GM12878 (cell line): ENCODE data around the gene METTL23. TPM values are rescaled to one million over a fixed set of nuclear protein-coding genes. Genes with fewer than 3 reads are reported as not detected.
A peak's percentile ranks its signal among the peaks of the same experiment; 100 is the strongest.

ENCODE experiments used
- ATF3 ChIP-seq: IDR thresholded peaks from 2 replicates; pipeline ENCODE4 v1.6.1; 2011; ENCODE audit warnings: low read depth, mild to moderate bottlenecking, low read length, moderate library complexity, borderline replicate concordance; ENCODE audit errors: extremely low read depth
- CBFB ChIP-seq: IDR thresholded peaks from 2 replicates; pipeline ENCODE4 v1.6.1; 2016; ENCODE audit warnings: antibody characterized with exemption, low read depth
- CHD1 ChIP-seq: IDR thresholded peaks from 2 replicates; pipeline ENCODE4 v1.6.1; 2012; ENCODE audit warnings: low read depth, low read length, improper control_type of control experiment
- IRF5 ChIP-seq: fragments of 450-650 bp; IDR thresholded peaks from 2 replicates; pipeline ENCODE4 v1.6.1; 2017; ENCODE audit warnings: borderline replicate concordance
- MEF2A ChIP-seq: IDR thresholded peaks from 2 replicates; pipeline ENCODE4 v1.6.1; 2011; ENCODE audit warnings: low read depth, mild to moderate bottlenecking, low read length, moderate library complexity; ENCODE audit not compliant: insufficient read depth
- NBN ChIP-seq: fragments of 450-650 bp; IDR thresholded peaks from 2 replicates; pipeline ENCODE4 v1.6.1; 2016
- NFYB ChIP-seq: IDR thresholded peaks from 2 replicates; pipeline ENCODE4 v1.6.1; 2011; ENCODE audit warnings: low read depth, mild to moderate bottlenecking, low read length, improper control_type of control experiment, moderate library complexity; ENCODE audit not compliant: insufficient read depth
- NR2C2 ChIP-seq: IDR thresholded peaks from 2 replicates; pipeline ENCODE4 v1.6.1; 2011; ENCODE audit warnings: borderline replicate concordance, low read depth; ENCODE audit not compliant: control insufficient read depth, insufficient read length
- RB1 ChIP-seq: fragments of 450-650 bp; formaldehyde crosslinking; IDR thresholded peaks from 2 replicates; pipeline ENCODE4 v1.6.1; 2017; ENCODE audit warnings: mild to moderate bottlenecking, borderline replicate concordance
- SIN3A ChIP-seq: IDR thresholded peaks from 2 replicates; pipeline ENCODE4 v1.6.1; 2012; ENCODE audit warnings: low read depth, low read length, improper control_type of control experiment
- SIX5 ChIP-seq: IDR thresholded peaks from 2 replicates; pipeline ENCODE4 v1.6.1; 2011; ENCODE audit warnings: mild to moderate bottlenecking, low read depth, low read length, moderate library complexity; ENCODE audit not compliant: severe bottlenecking
- SMAD5 ChIP-seq: IDR thresholded peaks from 2 replicates; pipeline ENCODE4 v1.6.1; 2016; ENCODE audit warnings: antibody characterized with exemption, low read depth
- SMARCA5 ChIP-seq: fragments of 450-650 bp; IDR thresholded peaks from 2 replicates; pipeline ENCODE4 v1.6.1; 2017; ENCODE audit warnings: mild to moderate bottlenecking
- SRF ChIP-seq, 2 experiments: IDR thresholded peaks; 2 replicates each; pipeline ENCODE4 v1.6.1; 2011; ENCODE audit warnings: low read depth in 2 of 2, low read length in 2 of 2, mild to moderate bottlenecking in 1 of 2, moderate library complexity in 1 of 2
- ZBTB40 ChIP-seq: fragments of 450-650 bp; IDR thresholded peaks from 2 replicates; pipeline ENCODE4 v1.6.1; 2016; ENCODE audit warnings: mild to moderate bottlenecking, moderate library complexity, borderline replicate concordance
- ZNF217 ChIP-seq: fragments of 450-650 bp; IDR thresholded peaks from 2 replicates; pipeline ENCODE4 v1.6.1; 2017; ENCODE audit warnings: antibody characterized with exemption, mild to moderate bottlenecking
- ZNF384 ChIP-seq: IDR thresholded peaks from 2 replicates; pipeline ENCODE4 v1.6.1; 2012; ENCODE audit warnings: low read depth, mild to moderate bottlenecking, low read length, improper control_type of control experiment, borderline replicate concordance
- ZNF592 ChIP-seq: fragments of 450-650 bp; IDR thresholded peaks from 2 replicates; pipeline ENCODE4 v1.6.1; 2017; ENCODE audit warnings: mild to moderate bottlenecking, moderate library complexity
- polyA plus RNA-seq, 11 experiments: library from polyadenylated mRNA; depleted of rRNA in 4 of 11; unstranded in 6 of 11; stranded (reverse) in 5 of 11; fragments of >200 nt; fragmentation: Nextera tagmentation in 4 of 11; fragmentation: Illumina TruSeq in 1 of 11; extraction: Ambion mirVana in 4 of 11; extraction: Trizol in 1 of 11; gene quantifications; 1 replicate in 1 of 11; 2 replicates in 10 of 11; pipeline versions ENCODE4 v1.2.1 to v1.2.3, GENCODE V29; 2011 to 2016; ENCODE audit warnings: inconsistent platforms in 2 of 11, missing spikeins in 2 of 11, low read depth in 1 of 11
- total RNA-seq, 4 experiments: library from RNA; depleted of rRNA in 3 of 4; stranded (reverse); fragments of >200 nt in 3 of 4; fragmentation: Illumina TruSeq in 1 of 4; extraction: Trizol in 1 of 4; gene quantifications; 2 replicates each; pipeline versions ENCODE4 v1.2.1 to v1.2.3, GENCODE V29; 2013 to 2021
- TF ChIP-seq, protein P1 (sequence below): IDR thresholded peaks from 2 replicates; pipeline ENCODE4 v1.6.1; 2012; ENCODE audit warnings: low read depth, low read length, improper control_type of control experiment

METTL23 gene
- total and polyA plus RNA-seq, 10 of the 15 experiments (the other 5 are each of a cell fraction or from before 2014, with no cell fraction given) = 25.6 to 61.5 (median 30.9) TPM

DNA sequence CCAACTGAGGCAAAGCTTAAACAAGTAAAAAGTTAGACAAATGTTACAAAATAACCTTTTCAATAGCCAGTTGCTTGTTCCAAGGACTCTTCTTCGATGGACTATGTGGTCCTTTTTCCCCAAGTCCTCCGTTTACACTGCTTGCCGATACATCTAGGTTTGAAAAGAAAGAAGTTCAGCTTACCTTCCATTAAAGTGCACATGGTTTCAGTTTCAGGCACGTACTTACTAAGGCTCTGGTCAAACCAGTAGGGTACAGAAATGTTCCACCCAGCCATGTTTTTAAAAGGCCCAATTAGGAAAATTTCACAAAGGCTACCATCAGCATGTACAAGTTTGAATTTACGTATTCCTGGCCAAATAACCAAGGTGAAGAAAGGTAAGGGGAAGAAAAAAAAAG, 8.4 kb downstream of the METTL23 start (continued):
- TF ChIP-seq NR2C2 (no peak), ZNF592 (no peak), SMAD5 (no peak; the same call in 1 of the 2 replicates), MEF2A (no peak), ZNF217 (no peak), CHD1 (0 out of 2 replicates have a peak, but pooled peaks have one; percentile 48), CBFB (no peak), SMARCA5 (no peak), NFYB (no peak), ATF3 (no peak), ZNF384 (no peak), SRF (IDR thresholded peaks at IDR 0.05; ENCODE audit: low read depth in 2 of 2, low read length in 2 of 2) (no peak), SIN3A (peak; percentile 83), ZBTB40 (no peak), SIX5 (no peak), RB1 (no peak), NBN (peak; percentile 26; the same call in 1 of the 2 replicates), IRF5 (no peak)
- TF ChIP-seq, protein P1, sequence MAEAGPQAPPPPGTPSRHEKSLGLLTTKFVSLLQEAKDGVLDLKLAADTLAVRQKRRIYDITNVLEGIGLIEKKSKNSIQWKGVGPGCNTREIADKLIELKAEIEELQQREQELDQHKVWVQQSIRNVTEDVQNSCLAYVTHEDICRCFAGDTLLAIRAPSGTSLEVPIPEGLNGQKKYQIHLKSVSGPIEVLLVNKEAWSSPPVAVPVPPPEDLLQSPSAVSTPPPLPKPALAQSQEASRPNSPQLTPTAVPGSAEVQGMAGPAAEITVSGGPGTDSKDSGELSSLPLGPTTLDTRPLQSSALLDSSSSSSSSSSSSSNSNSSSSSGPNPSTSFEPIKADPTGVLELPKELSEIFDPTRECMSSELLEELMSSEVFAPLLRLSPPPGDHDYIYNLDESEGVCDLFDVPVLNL = no peak
